Caki2 (cell line): Measurements from ENCODE around the gene NLRP6. TPM values are rescaled to one million over a fixed set of nuclear protein-coding genes. Genes with fewer than 3 reads are reported as not detected.
"Not testable (repeated sequence)": the region's sequence is repeated elsewhere in the genome, so short reads cannot be mapped to it uniquely, and the experiment has no call there.

Experiments
- DNase-seq: peaks from one replicate; pipeline ENCODE4 v3.0.0-alpha.2; 2015; ENCODE audit warnings: low read depth
- in situ Hi-C: cut with HindIII; loops from 2 replicates; pipeline ENCODE4 v1.10.0; 2016; ENCODE audit warnings: low sequenced_read_pairs, low pct_unique_long_range_greater_than_20kb, mixed read lengths
- total RNA-seq: library from RNA; depleted of rRNA; stranded (reverse); fragments of >200 nt; shearing (Covaris generic); gene quantifications from 2 replicates; pipeline ENCODE4 v1.2.3, GENCODE V29; 2014; ENCODE audit warnings: low replicate concordance

The NLRP6 gene
- total RNA-seq, 1 experiment from 2014 or later = not detected

- no peak for DNase-seq
- in situ Hi-C loops = no loop called here
Measured at GRCh38 chr11:253160-253885, 24.9 kb upstream of the NLRP6 start.

GRCh38 chr11:253886-254270 lies 24.3 kb upstream of the NLRP6 start:
- in situ Hi-C loops = no loop called here
- DNase-seq = no peak

- no peak for DNase-seq
- in situ Hi-C loops = no loop called here
Measured at GRCh38 chr11:255176-255575, 23.0 kb upstream of the NLRP6 start.

- no peak for DNase-seq
Measured at GRCh38 chr11:255816-256215, 22.4 kb upstream of the NLRP6 start.

GRCh38 chr11:256952-257737 lies 21.1 kb upstream of the NLRP6 start:
- in situ Hi-C loops = no loop called here
- no peak for DNase-seq

More at GRCh38 chr11:255816-256215, 22.4 kb upstream of the NLRP6 start:
- in situ Hi-C loops = no loop called here

- in situ Hi-C loops = no loop called here
- DNase-seq = no peak
Measured at GRCh38 chr11:257766-258493, 20.3 kb upstream of the NLRP6 start.

- in situ Hi-C loops = no loop called here
- no peak for DNase-seq
Measured at GRCh38 chr11:259413-259812, 18.8 kb upstream of the NLRP6 start.

- in situ Hi-C loops = no loop called here
- DNase-seq = no peak
Measured at GRCh38 chr11:261624-262023, 16.6 kb upstream of the NLRP6 start.

GRCh38 chr11:266676-267439 lies 11.3 kb upstream of the NLRP6 start:
- peak; percentile 34 for DNase-seq
- in situ Hi-C loops = no loop called here

GRCh38 chr11:267491-267994 lies 10.7 kb upstream of the NLRP6 start:
- in situ Hi-C loops = no loop called here
- peak; percentile 54 for DNase-seq

- DNase-seq, in situ Hi-C loops: not testable (repeated sequence)
Measured at GRCh38 chr11:268716-269145, 9.5 kb upstream of the NLRP6 start.

- in situ Hi-C loops = no loop called here
- DNase-seq = no peak
Measured at GRCh38 chr11:269146-269890, 8.9 kb upstream of the NLRP6 start.

- DNase-seq = no peak
- in situ Hi-C loops = no loop called here
Measured at GRCh38 chr11:270451-271318, 7.5 kb upstream of the NLRP6 start.

- no peak for DNase-seq
- in situ Hi-C loops = no loop called here
Measured at GRCh38 chr11:271319-271715, 6.9 kb upstream of the NLRP6 start.

- in situ Hi-C loops = no loop called here
- DNase-seq = no peak
Measured at GRCh38 chr11:272195-272930, 5.8 kb upstream of the NLRP6 start.

- in situ Hi-C loops = no loop called here
- no peak for DNase-seq
Measured at GRCh38 chr11:272931-273198, 5.3 kb upstream of the NLRP6 start.
